ENCODE data around the gene FKBP15.

Gene FKBP15

DNA sequence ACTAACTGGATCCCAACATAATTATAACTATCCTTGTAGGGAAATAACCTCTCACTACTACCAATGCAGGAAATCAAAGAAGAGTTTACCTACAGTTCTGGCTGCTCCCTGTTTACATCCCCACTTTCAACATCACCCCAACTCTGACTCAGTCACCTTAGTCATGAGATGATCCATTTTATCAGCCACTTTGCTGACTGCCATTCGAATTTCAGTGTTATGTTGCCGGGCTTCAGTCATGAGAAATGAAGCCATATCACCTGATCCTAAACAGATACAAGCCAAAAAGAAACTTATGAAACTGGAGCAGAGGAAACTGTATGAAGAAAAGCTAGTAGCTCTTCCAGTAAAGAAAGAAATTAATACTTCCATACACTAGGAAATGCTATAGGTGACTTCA, 36.5 kb downstream of the FKBP15 start:
- no peak for DNase-seq (ENCODE audit: insufficient read length, low spot score)
- FAIRE-seq = no peak
- TF ChIP-seq, protein P1, sequence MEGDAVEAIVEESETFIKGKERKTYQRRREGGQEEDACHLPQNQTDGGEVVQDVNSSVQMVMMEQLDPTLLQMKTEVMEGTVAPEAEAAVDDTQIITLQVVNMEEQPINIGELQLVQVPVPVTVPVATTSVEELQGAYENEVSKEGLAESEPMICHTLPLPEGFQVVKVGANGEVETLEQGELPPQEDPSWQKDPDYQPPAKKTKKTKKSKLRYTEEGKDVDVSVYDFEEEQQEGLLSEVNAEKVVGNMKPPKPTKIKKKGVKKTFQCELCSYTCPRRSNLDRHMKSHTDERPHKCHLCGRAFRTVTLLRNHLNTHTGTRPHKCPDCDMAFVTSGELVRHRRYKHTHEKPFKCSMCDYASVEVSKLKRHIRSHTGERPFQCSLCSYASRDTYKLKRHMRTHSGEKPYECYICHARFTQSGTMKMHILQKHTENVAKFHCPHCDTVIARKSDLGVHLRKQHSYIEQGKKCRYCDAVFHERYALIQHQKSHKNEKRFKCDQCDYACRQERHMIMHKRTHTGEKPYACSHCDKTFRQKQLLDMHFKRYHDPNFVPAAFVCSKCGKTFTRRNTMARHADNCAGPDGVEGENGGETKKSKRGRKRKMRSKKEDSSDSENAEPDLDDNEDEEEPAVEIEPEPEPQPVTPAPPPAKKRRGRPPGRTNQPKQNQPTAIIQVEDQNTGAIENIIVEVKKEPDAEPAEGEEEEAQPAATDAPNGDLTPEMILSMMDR (IDR thresholded peaks at IDR 0.05; ENCODE audit: insufficient read depth, missing control alignments) = no peak

DNA sequence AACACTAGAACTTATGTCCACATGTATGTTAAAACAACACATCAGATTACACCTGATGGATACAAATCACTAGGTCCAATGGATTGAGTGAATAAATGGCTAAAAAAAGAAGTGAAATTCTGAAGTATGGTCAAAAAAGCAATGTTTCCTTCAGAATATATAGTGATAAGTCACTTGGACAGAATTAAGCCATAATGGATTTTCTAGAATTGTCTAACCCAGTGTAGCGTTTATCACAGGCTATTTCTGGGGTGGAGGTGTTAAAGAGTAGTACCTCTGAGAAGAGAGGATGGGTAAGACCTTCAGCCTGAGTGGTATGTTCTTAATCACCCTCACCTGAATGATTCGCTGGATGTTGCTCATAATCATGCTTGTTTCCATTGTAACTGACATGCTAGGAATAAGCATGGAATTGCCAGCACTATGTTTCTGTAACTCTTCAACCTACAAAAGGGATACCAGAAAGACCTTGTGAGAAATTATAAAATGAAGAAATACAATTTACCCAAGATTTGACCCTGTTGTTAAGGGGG, 37.1 kb downstream of the FKBP15 start:
- FAIRE-seq (no peak), DNase-seq (ENCODE audit: insufficient read length, low spot score) (no peak)
- TF ChIP-seq, protein P1 (IDR thresholded peaks at IDR 0.05; ENCODE audit: insufficient read depth, missing control alignments) = no peak

DNA sequence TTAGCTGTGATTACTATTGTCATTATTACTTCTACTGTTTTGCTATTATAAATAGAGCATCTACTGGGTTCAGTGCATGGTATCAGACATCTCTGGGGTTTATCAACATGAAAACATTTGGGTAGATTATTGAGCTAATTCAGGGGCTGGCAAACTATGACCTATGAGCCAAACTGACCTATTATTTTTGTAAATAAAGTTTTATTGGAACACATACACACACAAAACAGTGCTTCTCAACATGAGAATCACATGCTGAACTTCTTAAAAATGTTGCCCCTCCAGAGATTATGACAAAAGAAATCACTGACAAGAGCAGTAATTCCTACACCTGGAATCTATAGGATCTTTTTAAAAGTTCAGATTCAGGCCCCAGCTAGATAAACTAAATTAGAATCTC, 39.9 kb downstream of the FKBP15 start:
- TF ChIP-seq, protein P1 (IDR thresholded peaks at IDR 0.05; ENCODE audit: insufficient read depth, missing control alignments) = no peak
- FAIRE-seq = no peak
- DNase-seq (ENCODE audit: insufficient read length, low spot score) = no peak

DNA sequence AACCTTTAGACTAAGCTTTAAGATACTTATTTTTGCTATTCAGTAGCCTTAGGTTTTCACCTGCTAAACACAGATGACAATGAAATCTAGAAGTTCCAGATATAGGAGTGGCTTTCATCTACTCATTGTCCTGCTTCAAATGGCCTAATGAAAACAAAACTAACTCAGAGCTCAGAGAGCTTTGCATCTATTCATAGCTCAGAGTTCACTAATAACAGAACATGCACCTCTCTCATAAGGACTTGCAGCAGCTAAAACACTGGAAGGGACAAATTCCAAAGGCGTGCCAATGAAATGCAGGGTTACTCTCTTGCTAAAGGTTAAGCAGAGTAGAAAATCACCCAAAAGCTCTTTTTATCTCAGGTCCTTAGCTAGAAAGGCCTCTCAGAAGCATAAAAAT, 41.2 kb downstream of the FKBP15 start:
- FAIRE-seq = no peak
- DNase-seq (ENCODE audit: insufficient read length, low spot score) = no peak
- TF ChIP-seq, protein P1 (IDR thresholded peaks at IDR 0.05; ENCODE audit: insufficient read depth, missing control alignments) = no peak

DNA sequence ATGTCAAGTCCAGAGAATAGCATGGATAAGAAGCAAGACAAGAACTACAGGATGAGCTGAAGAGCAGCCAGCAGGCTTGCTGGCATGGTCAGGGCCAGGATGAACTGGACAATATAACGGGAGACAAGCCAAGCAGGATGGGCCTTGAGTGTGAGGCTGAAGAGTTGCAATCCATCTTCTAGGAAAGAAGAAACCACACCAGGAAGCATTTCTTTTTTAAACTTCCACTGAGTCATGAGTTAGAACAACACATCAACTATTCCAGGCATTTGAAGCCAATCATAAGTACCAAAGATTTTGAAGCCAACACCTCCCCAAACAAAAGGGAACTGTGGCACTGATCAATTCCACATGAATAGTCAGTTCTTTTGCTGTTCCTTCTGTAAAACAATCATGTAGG, 43.0 kb downstream of the FKBP15 start:
- DNase-seq (ENCODE audit: insufficient read length, low spot score) (no peak), FAIRE-seq (no peak)
- TF ChIP-seq, protein P1 (IDR thresholded peaks at IDR 0.05; ENCODE audit: insufficient read depth, missing control alignments) = no peak

DNA sequence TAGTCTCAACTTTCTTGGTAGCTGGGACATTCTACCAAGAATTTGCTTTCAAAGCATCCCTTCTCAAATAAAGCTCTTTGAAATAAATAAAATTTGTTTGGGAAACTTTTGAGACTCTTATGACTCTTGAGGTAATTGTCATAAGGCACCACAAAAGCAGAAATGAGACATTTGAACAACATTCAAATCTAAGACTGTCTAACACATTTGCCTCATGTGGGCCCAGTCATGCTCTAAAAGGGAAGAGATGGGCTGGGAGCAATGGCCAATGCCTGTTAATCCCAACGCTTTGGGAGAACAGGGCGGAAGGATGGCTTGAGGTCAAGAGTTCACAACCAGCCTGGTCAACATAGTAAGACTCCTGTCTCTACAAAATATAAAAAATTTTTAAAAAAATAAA, 43.8 kb downstream of the FKBP15 start:
- FAIRE-seq (no peak), DNase-seq (ENCODE audit: insufficient read length, low spot score) (no peak)
- TF ChIP-seq, protein P1 (IDR thresholded peaks at IDR 0.05; ENCODE audit: insufficient read depth, missing control alignments) = no peak

DNA sequence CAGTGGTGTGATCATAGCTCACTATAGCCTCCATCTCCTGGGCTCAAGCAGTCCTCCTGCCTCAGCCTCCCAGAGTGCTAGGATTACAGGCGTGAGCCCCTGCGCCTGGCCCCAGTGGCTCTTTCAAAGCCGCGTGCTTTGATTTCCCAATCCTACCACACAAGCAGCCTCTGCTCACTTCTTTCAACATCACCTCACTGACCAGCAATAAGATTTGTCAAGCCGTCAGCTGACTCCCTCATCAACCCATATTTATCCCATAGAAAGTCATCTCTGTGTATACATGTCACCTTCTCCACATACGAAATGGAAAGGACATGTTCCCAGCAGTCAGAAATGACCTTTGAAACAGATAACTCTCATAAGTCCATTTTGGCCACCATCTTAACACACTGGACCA, 44.3 kb downstream of the FKBP15 start:
- FAIRE-seq (no peak), DNase-seq (ENCODE audit: insufficient read length, low spot score) (no peak)
- TF ChIP-seq, protein P1 (IDR thresholded peaks at IDR 0.05; ENCODE audit: insufficient read depth, missing control alignments) = no peak

All from D721Med (cell line).